Epithelial cell of esophagus (primary cell): ENCODE measurements around the gene PAX2.

Source experiments
- DNase-seq: peaks from one replicate; pipeline ENCODE4 v3.0.0; 2010; ENCODE audit warnings: low read depth
- H3K4me3 ChIP-seq: 2 replicates; pipeline ENCODE4 v1.5.1; 2011; ENCODE audit warnings: mild to moderate bottlenecking, low read length, control low read depth
- CTCF ChIP-seq: IDR thresholded peaks from 2 replicates; pipeline ENCODE4 v1.5.1; 2011; ENCODE audit warnings: low read depth, mild to moderate bottlenecking, low read length, control low read depth, inconsistent platforms; ENCODE audit not compliant: insufficient read depth; ENCODE audit errors: missing control alignments

Gene PAX2

GRCh38 chr10:100810091-100810834 is 64.9 kb downstream of the PAX2 start:
- no peak for DNase-seq
- TF ChIP-seq CTCF: no peak
- no peak overlapping the region for H3K4me3 ChIP-seq

DNA sequence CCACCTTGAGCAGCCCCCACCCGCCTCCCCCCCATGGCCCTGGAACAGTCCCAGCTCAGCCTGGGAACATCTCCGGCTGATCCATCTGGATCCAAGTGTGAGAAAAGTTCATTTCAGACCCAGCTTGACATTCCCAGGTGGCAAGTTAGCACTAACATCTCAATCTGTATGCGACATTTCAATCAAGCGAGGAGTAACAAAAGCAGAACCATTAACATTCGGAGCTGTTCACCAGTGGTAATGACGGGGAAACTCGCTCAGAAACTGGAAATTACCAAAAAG is 65.4 kb downstream of the PAX2 start:
- no peak for DNase-seq
- no peak for TF ChIP-seq CTCF
- H3K4me3 ChIP-seq: no peak overlapping the region

- no peak for TF ChIP-seq CTCF
- no peak overlapping the region for H3K4me3 ChIP-seq
- no peak for DNase-seq
Observed at GRCh38 chr10:100811261-100811660, 65.9 kb downstream of the PAX2 start.

DNA sequence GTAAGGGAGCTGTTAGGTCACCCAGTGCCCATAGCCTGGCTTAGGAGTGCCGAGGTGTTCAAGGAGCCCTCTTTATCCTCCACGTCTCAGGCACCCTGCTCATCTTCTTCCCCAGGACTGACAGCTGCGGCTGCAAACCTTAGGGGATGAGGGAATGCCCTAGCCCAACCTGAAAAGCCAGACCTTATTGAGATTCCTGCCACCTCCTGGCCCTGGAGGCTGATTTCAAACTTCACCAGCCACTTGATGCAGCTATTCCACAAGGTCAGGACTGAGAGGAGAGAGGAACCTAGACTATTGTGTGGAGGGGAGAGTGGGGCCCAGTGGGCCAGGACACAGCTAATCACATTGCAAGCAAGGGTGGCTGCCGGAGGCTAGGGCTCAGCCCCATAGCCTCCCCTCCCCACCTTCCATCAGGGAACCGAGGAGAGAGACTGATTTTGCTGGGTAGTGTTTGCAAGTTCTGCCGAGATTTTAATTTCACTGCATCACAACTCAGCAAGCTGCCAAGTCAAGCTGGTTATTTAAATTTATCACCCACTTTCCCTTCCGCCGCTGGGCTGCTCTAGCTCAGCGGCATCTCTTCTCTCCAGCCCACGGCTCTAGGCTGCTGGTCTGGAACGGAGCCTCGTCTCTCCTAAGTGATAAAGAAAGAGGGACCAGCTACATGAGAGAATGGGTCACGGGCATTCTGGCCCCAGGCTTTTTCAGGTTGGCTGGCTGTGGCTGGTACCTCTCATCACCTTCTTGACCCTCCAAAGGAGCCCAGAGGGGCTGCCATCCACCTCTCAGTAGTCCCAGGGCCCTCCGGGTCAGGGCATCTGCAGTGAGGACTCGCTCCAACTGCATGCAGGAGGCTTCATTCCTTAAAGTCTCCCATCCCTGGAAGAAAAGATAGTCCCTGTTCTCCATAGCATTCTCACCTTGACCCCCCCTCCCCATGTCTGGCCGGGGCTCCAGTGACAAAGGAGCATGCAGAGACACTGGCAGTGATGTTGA is 66.7 kb downstream of the PAX2 start:
- DNase-seq: no peak
- TF ChIP-seq CTCF: no peak
- no peak overlapping the region for H3K4me3 ChIP-seq

DNA sequence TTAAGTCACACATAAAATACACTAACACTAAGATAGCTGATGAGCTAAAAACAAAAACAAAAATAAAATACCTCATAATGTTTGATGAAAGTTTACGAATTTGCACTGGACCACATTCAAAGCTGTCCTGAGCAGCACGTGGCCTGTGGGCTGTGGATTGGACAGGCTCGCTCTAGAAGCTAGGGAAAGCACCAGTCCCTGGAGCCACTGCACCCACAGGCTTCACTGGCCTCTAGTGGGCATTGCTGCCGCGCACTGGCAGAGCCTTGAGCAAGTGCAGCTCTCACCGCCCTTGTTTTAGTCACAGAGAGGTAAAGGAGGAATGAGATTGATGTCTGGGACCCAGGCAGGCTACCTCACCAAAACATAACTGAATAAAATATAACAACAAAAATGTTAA is 67.6 kb downstream of the PAX2 start:
- TF ChIP-seq CTCF: peak; percentile 7
- H3K4me3 ChIP-seq: no peak overlapping the region
- DNase-seq: no peak

GRCh38 chr10:100814751-100815474 is 69.5 kb downstream of the PAX2 start:
- no peak for TF ChIP-seq CTCF
- no peak for DNase-seq
- H3K4me3 ChIP-seq: no peak overlapping the region
